Stimulated activated CD4-positive, alpha-beta T cell treated with anti-CD3 and anti-CD28 coated beads, TNF-alpha, amount 100 ng/mL, for 48 hours (primary cell): ENCODE data around the gene INTS7.
"Not testable (repeated sequence)": the region's sequence is repeated elsewhere in the genome, so short reads cannot be mapped to it uniquely, and the experiment has no call there.

Source experiments
- DNase-seq, 3 donors: peaks; one replicate each; pipeline ENCODE4 v3.0.0-alpha.2; 2020; ENCODE audit warnings: low read depth in 3 of 3

The INTS7 gene

DNA sequence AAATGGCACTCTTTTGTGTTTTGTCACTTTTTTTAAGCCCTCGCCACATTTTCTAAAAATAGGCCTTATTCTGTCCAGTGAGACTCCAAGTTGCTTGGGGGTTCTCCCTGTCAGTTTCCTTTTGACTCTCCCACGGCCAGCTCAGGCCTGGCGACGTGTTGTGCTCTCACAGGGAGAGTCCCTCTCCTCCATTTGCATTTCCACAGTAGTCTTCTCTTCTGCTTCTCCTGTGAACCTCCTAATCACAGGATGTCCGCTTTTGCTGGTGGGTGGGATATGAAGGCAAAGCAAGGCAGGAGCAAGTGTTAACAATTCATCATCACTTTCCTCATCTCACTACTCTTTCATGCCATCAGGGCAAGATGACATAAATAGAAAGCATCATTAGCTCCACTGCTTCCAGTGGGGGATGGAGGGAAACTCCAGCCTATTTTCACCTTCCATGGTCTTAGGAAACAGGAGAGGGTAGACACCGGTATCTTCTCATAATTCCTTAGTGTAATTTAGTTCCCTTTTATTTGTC lies 99.8 kb downstream of the INTS7 start:
- peak; percentile 53 to 79 (median 55) for DNase-seq

DNA sequence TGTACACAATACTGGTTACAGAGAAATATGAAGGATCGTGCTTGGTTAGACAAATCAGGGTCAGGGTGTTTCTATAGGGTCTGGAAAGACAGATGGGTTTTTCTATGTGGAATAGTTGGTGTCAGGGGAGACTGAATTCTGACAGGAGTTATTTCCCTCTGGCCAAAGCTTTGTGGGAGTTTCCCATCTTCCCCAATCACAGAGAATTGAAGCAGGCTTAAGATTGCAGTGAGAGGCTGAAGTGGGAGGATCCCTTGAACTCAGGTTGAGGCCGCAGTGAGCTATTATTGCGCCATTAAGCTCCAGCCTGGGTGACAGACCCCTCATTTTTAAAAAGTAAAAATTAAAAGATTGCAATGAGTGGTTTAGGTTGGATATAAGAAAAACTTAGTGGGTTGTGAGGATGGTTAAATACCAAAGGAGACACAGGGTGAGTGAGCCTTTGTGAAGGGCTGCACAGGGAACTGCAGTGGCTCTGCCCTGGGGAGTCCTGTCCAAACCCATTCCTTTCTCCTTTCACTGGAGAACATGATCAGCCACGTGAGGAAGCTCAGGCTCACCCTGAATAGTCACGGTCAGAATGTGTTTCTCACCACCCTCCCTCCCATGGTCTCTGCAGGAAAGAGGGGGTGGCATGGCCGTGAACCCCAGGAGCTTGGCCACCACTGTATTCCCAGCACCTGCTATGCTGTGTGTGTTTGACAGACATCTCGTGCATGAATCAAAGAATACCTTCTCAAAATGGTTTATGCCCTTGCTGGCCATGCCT lies 101.2 kb downstream of the INTS7 start:
- DNase-seq, result no peak

DNA sequence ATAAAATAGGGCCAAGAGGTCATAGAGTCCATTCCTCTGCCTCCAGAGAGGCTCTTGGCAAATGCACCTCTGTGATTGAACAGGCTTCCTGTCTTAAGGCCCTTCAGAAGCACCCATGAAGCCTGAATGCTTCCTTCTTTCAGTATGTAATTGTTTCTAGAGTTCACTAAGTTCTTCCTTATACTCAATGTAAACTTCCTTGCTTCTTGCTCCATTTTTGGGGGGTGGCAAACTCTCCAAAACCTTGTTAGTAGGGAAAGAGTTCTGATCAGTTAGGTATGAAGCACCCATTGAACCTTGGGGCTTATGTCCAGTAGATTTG lies 102.5 kb downstream of the INTS7 start:
- no peak for DNase-seq

DNA sequence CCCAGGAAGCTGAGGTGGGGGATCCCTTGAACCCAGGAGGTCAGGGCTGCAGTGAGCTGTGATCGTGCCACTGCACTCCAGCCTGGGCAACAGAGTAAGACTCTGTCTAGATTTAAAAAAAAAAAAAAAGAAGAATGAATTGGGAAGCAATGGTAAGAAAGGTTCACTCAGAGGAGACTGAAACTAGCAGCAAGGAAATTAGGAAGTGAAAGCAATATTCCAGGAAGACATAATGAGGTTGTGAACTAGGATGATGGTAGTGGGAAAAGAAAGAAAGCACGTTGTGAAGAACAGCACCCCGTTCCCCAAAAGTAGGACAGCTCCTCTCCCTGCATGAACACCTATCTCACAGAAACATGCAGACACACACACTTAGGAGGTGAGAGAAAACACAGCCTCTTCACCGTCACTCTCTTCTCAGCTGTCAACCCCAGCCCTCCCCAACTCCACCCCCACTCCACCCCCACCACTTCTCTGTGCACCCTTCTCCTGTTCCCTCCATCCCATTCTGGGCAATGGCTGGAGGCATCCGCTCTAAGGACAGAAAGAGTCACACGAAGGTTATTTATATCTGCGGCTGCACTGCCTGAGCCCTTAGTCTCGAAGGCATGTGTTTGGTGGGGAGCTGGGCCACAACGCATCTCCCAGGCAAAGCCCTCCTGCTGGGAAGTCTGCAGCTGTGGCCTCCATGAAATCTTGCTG lies 103.0 kb downstream of the INTS7 start:
- no peak for DNase-seq

DNA sequence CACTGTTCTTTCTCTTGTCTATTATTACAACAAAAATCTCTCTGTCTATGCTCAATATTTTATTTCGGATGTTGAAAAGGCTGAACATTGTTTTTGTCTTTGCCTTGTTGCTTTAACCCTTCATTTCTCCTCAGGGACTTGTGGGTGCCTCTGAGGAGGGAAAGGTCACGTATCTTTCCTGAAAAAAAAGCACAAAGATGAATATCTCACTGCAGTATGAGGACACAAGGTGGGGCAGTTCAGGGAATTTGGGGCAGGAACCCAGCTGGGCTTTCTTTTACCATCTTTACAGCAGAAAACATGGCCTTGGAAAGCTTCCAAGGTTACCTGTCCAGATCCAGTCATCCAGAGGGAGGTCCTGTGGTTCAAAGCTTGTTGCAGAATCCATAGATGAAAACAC lies 105.7 kb downstream of the INTS7 start:
- no peak for DNase-seq

DNA sequence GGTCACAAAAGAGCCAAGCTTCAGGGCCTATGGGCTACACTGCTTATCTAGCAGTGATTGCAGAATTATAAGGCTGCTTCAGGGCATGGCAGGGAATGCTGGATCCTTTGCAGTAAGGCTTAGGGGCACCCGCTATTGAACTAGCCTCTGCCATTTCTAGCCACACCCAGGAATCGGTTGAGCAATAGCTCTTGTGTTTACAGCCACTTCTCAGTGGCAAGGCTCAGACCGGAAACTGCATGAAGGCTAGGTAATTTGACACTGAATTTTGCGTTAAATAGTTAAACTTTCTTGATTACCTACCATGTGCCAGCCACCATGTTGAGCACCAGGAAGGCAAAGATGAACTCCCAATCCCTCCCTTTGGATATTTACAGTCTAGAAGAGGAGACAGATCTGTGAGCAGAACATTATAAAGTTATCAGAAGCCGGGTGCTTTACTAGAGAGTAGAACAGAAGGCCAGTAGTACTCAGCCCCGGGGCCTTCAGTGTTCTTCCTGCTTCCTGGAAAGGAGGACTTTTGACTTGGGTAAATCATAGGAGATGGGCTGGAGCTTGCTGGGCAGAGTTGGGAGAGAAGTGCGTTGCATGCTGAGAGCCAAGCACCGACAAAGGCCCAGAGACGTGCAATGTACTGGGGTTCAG lies 106.2 kb downstream of the INTS7 start:
- DNase-seq, result no peak

DNA sequence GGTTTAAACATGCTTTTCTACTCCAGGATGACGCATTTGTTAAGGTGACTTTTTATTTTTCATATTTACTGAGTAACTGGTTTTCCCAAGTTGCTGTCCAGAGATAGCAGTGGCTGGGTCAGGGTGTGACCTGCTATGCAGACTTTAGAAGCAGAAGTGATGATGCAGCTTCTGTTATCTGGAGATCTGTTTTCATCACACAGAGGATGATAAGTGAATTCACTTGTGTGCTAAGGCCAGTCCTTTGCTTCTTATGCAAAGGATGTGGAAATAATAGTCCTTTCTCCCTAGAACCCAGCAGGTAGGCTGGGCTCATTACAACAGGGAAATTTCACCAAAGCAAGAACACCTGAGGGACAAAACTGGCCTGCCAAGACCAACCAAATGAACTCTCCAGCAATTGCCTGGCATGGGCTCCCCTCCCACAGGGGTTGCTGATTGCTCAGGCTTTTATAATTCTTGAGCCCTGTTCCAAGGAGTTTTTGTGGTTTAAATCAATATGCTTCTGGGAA lies 107.0 kb downstream of the INTS7 start:
- DNase-seq, result no peak

DNA sequence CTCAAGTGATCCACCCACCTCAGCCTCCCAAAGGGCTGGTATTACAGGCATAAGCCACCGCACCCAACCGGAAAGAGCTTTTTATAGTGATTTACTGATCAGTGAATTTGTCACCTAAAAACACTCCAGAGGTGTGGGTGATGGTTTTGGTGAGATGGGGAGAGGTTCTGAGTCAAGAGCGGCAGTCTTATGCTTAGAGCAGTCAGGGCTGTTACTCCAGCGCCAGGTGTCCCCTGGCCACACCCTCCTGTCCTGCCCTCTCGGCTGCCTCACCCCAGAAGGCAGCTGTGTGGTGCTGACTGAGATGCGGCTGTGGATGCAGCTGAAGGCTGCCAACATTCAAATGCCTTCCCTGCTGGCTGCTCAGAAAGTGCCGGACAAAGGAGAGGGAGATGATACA lies 110.3 kb downstream of the INTS7 start:
- no peak for DNase-seq

DNA sequence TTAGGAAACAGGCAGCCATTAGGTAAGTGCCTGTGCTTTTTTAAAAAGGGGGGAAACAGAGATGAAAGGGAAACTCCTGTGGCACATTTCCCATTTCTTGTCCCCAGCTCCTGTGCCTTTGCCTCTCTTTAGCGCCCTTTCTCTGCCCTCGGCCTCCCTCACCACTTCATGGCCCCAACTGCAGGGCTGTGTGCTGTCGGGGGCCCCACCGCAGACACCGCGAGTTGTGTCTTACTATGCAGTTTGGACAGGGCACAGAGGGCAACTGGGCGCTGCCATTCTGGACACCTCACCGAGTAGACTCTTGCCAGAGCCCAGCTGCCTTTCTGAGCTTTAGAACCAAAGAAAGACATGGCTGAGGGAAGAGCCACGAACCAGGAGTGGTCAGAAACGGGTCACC lies 111.1 kb downstream of the INTS7 start:
- DNase-seq, result no peak

DNA sequence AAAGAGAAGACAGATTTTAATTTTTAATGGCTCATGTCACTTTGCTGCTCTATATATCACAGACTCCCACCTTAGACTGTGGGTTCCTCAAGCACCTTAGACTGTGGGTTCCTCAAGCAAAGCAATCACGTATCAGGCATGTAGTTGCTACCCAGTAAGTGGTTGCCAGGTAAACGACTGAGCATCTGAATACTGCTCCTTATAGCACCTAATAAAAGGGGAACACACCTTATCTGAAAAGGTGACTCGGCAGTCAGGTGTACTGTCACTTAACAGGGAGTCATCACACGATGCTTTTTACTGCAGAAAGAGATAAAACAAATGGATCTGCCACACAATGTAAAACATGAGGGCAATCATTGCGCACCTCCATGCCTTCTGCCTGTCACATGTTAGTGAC lies 112.3 kb downstream of the INTS7 start:
- DNase-seq, result no peak

DNA sequence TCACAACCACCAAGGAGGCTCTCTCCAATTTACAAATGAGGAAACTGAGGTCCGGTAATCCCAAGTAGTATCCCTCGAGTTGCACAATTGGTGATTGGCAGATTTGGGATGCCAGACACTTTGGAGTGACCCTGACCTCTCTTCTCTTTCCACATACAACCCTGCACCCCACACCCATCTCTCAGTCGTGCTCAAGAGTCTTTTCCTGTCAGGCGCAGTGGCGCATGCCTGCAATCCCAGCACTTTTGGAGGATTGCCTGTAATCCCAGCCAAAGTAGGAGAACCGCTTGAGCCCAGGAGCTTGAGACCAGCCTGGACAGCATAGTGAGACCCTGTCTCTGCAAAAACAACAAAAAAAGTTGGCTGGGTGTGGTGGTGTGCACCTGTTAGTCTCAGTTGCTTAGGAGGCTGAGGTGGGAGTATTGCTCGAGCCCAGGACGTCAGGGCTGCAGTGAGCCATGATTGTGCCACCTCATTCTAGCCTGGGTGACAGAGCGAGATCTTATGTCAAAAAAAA lies 113.7 kb downstream of the INTS7 start:
- no peak for DNase-seq

DNA sequence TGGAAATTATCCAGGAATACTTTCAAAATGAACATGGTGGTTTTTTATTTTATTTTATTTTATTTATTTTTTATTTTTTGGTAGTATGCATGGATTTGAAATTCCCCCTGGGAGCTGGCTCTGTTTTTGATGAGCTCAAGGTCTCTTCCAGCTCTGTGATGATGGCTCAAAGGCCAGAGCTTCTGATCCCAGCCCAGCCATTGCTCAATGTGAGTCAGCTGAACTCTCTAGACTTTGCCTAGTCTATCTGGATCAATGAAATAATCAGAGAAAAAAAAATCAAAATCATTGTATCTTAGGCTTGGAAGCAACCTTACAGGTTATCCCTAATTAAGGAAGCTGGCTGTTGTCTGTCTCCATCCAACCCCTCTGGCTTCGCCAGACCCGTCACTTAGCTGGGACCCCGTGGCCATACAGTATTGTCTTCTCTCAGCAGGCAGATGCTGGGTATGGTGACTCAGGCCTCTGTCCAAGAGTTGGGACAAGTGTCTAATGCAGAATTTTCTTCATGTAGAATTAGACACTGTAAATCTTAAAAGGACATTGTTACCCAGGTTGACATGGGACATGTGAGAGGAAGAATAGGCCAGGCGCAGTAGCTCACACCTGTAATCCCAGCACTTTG lies 114.6 kb downstream of the INTS7 start:
- no peak for DNase-seq

DNA sequence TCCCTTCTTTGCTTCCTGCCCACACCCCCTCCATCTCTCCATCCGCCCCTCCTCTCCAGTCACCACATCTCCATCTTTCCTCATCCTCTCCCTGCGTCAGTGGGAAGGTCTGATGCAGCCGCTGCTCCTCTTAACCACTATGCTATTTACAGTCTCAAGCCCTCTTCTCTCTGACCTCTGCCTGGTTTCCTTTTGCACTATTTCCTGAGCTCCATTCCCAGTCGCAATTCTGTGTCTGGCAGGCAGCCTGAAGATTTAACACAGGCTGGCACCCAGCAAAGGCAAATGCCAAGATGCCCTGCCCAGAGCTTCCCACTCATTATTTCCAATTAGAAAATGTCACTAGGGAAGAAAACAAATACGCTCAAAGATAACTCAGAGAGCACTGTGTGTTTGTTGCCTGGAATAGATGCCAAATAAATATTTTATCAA lies 115.2 kb downstream of the INTS7 start:
- no peak for DNase-seq

DNA sequence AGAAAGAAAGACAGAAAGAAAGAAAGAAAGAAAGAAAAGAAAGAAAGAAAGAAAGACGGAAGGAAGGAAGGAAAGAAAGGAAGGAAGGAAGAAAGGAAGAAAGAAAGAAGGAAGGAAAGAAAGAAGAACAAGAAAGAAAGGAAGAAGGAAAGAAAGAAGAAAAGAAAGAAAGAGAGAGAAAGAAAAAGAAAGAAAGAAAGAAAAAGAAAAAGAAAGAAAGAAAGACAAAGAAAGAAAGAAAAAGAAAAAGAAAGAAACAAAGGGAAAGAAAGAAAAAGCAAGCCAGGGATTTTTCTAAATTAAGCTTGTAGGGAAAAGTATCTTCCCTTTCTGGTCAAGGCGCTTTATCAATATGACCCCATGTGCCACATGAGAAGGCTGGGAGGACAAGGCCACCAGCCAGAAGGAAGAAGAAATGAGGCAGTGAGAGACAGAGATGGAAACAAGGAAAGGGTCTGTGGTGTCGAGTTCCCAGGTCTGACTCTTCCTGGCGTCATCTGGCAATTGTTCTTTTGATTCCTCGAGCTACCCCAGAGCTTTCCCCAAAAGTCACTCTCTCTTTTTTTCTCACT lies 116.4 kb downstream of the INTS7 start:
- no peak for DNase-seq

DNA sequence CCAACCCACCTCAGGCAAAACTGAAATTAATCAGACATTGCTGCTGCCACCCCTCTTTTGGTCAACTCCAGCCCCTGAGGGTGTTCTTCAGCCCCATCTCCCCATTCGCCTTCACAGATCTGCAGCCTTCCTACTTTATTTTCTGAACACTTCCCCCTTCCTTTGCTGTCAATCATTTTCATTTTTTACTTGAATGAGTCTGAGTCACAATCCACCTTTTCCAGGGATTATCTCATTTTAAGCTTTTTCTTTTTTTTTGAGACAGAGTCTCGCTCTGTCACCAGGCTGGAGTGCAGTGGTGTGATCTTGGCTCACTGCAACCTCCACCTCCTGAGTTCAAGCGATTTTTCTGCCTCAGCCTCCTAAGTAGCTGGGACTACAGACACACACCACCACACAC lies 118.9 kb downstream of the INTS7 start:
- not testable (repeated sequence) for DNase-seq

DNA sequence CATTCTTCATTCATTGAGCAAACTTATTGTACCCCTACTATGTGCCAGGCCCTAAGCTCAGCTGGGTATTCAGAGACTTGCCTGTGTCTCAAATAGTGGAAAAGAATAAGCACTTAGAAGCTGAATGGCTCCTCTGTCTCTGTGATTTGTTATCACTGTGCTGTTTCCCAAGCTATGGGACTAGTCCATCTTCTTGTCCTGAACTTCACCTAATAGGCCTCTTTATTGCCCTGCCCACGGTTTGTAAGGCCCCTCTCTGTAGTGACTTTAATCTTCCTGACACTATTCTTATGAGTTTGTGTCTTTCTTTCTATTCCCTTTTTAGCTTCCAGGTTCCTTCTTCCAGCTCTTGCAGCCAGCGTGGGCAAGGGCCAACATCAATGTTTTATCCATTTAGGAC lies 119.4 kb downstream of the INTS7 start:
- no peak for DNase-seq

DNA sequence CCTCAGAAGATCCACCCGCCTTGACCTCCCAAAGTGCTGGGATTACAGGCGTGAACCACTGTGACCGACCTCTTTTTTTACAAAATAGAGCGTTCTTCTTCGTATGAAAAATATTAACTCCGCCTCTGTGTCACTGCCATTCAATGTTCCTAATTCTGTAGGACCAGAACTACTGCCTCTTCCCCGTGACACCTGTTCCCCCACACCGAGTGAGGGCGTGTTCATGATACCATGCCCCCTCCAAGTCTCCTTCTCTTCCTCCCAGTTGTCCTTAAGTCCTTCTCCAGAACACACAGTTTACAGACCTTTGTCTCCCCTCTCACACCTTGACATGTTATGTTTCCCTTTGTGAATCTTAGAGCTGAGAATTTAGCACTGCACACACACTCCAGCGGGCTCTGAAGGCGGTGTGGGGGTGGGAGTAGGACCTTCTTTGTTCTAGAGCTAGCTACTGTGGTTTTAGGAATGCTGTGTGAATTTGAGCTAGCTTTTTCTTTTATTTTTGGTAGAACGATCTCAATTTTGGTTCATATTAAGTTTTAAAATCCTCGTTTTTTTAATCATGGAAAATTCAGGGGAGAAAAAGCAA lies 122.4 kb downstream of the INTS7 start:
- DNase-seq, result no peak

DNA sequence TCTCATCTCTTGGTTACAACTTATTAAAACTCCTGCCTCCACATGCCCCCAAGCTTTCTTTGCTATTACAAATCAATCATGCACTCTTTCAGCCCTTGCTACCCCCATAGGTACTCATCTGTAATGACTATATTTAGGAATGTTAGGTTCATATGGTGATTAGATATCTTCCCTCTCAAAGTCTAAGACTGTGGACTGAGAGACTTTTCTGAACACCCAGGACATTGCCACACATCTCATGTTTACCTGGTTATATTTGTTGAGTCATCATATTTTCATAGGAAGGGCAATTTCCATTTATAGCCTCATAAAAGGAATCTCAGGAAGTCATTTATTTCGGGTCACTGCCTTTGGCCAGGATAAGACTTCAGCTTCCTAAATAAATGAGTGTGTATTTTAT lies 123.3 kb downstream of the INTS7 start:
- DNase-seq, result no peak

DNA sequence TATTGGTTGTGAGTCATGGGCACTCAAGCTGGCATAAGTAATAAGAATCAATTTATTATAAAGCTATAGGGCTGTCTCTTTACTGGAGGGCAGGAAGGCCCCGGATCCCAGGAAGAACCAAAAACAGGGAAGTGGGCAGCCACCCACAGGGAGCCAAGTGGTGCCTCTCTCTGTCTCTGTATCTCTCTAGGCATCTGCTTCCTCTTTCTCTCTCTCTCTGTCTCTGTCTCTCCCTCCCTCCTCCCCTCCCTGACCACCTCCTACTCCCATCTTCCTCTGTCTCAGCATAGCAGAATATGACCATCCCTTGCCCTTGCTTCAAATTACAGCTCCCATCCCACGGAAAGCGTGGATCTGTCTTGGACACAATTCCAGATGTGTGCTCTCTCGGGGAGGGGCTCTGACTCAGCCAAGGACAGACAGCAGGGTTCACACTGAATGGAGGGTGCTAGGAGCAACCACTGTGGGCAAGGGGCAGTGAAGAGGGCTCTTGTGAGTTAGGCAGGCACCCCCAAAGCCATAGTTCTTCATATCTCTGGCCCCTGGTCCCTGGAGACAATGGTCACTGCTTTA lies 124.4 kb downstream of the INTS7 start:
- no peak for DNase-seq

DNA sequence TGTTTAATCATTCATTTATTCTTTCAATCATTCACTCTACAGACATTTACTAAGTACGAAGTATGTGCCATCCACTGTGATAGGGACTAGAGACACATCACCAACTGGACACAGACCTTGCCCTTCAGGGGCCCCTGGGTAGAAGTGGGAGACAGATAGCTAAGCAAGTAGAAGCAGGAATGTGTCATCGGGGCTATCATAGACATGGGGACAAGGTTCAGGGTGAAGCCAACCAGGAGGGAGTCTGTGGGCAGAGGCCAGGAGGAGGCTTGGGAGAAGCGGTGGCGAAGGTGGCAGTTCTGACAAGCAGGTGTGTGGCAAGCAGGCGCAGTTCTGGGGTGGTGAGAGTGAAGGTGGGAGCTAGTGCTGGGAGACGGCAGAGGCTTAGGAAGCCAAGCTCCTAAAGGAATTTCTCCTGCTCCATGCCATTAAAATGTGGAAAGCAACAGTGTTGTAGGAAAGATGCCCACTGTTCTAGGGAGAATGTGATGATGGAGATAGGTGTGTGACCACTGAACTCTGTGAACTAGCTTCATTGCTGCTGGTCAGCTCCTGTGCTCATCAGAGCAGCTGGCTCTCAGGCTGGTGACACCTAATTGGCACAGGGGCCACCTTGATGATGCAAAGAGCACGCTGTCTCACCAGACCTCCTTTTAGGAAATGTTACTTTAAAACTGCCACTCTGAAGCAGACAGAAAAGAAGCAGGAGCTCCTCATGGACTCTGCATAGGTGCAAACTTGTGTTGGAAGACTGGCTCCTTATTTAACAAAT lies 125.1 kb downstream of the INTS7 start:
- no peak for DNase-seq
